ENCODE results near the gene ORAI2. TPM values are rescaled to one million over a fixed set of nuclear protein-coding genes. Genes with fewer than 3 reads are reported as not detected.

The ORAI2 gene
- total RNA-seq, 2 experiments from 2014 or later = 41.4 to 46.2 TPM

Other genes with a start within 250 kb of the ORAI2 start
- gene SH2B2, start 146.7 kb upstream of the ORAI2 start, total RNA-seq = 1 to 10 TPM; 2.9 to 3.6 TPM
- gene SPDYE6, start 77.1 kb upstream of the ORAI2 start, total RNA-seq = not detected
- gene PRKRIP1, start 37.2 kb upstream of the ORAI2 start, total RNA-seq = 10 to 100 TPM; 25.1 to 25.2 TPM
- 10 to 100 TPM in 1 of 2 experiments, 1 to 10 TPM in 1; 8.8 to 10.1 TPM for gene ALKBH4, start 31.3 kb downstream of the ORAI2 start, total RNA-seq
- 10 to 100 TPM; 20.1 to 20.7 TPM for gene LRWD1, start 31.4 kb downstream of the ORAI2 start, total RNA-seq
- gene POLR2J, start 45.3 kb downstream of the ORAI2 start, total RNA-seq = 10 to 100 TPM; 63.5 to 67.1 TPM
- gene RASA4B, start 84.2 kb downstream of the ORAI2 start, total RNA-seq = 10 to 100 TPM; 23.6 to 25.2 TPM
- 1 to 10 TPM; 6.4 to 9.6 TPM for gene UPK3BL2, start 110.1 kb downstream of the ORAI2 start, total RNA-seq
- gene SPDYE2, start 117.7 kb downstream of the ORAI2 start, total RNA-seq = not detected
- 10 to 100 TPM; 19.7 to 23.3 TPM for gene POLR2J3, start 139.0 kb downstream of the ORAI2 start, total RNA-seq
- gene RASA4, start 183.2 kb downstream of the ORAI2 start, total RNA-seq = 10 to 100 TPM; 53.7 to 54.2 TPM
- gene UPK3BL1, start 209.2 kb downstream of the ORAI2 start, total RNA-seq = 10 to 100 TPM; 14.1 to 19.4 TPM
- gene SPDYE2B, start 216.7 kb downstream of the ORAI2 start, total RNA-seq = not detected
- gene POLR2J2, start 238.1 kb downstream of the ORAI2 start, total RNA-seq = 1 to 10 TPM; 6.5 to 6.9 TPM